IPS-20b (cell line): ENCODE results near the gene PFKP.

ENCODE experiments used
- H3K27ac ChIP-seq: one replicate; pipeline ENCODE4 v1.5.1; 2013; ENCODE audit warnings: low read length
- H3K27me3 ChIP-seq: 2 replicates; pipeline ENCODE4 v1.6.1; 2013; ENCODE audit warnings: mild to moderate bottlenecking, low read length, inconsistent platforms; ENCODE audit not compliant: insufficient read depth
- H3K36me3 ChIP-seq: 2 replicates; pipeline ENCODE4 v1.6.1; 2013; ENCODE audit warnings: low read depth, mild to moderate bottlenecking, inconsistent platforms, low read length, moderate library complexity; ENCODE audit not compliant: insufficient read depth
- H3K4me1 ChIP-seq: 2 replicates; pipeline ENCODE4 v1.6.1; 2013; ENCODE audit warnings: mild to moderate bottlenecking, control low read depth, inconsistent platforms, low read length, moderate library complexity; ENCODE audit not compliant: insufficient read depth
- H3K4me3 ChIP-seq: 2 replicates; pipeline ENCODE4 v1.5.1; 2013; ENCODE audit warnings: mild to moderate bottlenecking, low read length, inconsistent platforms
- H3K9ac ChIP-seq: 2 replicates; pipeline ENCODE4 v1.6.1; 2013; ENCODE audit warnings: low read depth, mild to moderate bottlenecking, inconsistent platforms, low read length, moderate library complexity
- H3K9me3 ChIP-seq: 2 replicates; pipeline ENCODE4 v1.6.1; 2013; ENCODE audit warnings: mild to moderate bottlenecking, low read depth, low read length, inconsistent platforms; ENCODE audit not compliant: insufficient read depth

Gene PFKP

DNA sequence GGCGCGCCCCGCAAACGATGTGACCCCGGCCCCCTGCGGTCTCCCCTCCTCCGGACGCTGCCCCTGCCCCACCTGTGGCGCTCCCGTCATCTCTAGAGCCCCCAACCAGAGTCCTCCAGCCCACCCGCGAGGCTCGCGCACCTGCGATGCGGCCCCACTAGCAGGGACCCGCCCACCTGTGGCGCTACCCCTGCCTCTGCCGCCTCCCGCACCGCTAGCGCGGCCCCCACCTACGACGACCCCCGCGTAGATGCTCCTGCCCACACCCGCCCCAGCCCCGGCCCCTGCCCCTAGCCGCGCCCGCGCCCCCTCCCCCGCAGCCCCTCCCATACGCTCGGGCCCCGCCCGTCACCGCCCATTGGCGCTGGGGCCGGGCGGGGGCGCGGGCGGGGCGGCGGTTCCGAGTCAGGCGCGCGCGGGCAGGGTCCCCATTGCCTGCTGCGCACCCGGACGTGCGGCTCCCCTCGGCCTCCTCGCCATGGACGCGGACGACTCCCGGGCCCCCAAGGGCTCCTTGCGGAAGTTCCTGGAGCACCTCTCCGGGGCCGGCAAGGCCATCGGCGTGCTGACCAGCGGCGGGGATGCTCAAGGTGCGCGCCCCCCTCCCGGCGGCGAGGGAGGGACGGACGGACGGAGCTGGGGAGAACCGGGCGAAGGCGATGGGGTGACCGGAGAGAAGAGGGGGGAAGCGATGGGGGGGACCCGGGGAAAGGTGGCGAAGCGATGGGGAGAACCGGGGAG is at the start of gene PFKP:
Gene PFKP (plus strand): TSS at position 431 of the 741 bp plus-strand sequence. CDS start 48 bp downstream, at position 479.
- Histone ChIP-seq H3K27me3 (peaks cover 33% of the 10 kb centered on the region), H3K36me3 (peaks cover 23% of the 10 kb centered on the region), H3K9ac (peak within 1 kb of the TSS; percentile 76), H3K27ac (no peak within 1 kb of the TSS), H3K9me3 (no peaks in the 10 kb centered on the region), H3K4me3 (peak within 1 kb of the TSS; percentile 84), H3K4me1 (peaks cover 8% of the 10 kb centered on the region)

DNA sequence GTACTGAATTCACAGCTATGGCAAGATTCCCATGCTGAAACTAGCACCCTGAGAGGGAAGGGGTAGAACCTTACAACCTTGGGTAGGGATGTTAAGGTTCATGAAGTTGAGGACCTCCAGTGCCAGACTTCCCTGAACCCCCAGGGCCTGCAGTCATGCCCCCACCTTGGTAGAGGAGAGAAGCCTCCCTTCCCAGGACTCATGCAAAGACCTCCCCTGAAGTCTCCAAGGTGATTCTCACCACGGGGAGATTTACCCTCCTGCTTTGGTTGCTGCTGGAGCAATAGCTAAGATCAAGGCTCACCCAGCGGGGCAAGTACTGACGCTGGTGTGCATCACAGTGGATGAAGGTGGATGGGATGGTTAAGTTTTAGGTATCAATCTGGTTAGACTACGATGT is 49.1 kb upstream of the PFKP start:
- Histone ChIP-seq H3K27ac (no peak overlapping the region), H3K9ac (no peak overlapping the region), H3K9me3 (no peaks in the 10 kb centered on the region), H3K27me3 (no peaks in the 10 kb centered on the region), H3K4me1 (no peaks in the 10 kb centered on the region), H3K36me3 (no peaks in the 10 kb centered on the region), H3K4me3 (no peak overlapping the region)

DNA sequence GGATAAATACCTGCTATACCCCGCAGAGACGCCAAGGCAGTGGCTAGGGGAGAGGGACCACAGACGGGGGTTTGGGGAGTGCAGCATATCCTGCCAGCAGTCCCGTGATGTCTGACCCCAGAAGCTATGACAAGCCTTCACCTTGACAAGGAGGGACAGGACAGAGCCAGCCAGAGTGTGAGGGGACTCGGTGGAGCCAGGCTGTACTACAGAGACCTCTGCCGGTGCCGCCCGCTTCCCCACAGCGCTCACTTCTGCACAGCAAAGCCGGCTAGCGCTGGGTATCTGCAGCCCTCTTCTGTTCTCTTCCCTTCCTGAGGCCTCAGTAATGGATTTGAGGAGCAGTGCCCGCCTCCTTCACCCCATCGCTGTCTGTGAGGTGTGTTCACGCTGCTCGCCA is 47.0 kb upstream of the PFKP start:
- Histone ChIP-seq H3K36me3 (no peaks in the 10 kb centered on the region), H3K9ac (no peak overlapping the region), H3K4me1 (no peaks in the 10 kb centered on the region), H3K27ac (no peak overlapping the region), H3K27me3 (no peaks in the 10 kb centered on the region), H3K4me3 (no peak overlapping the region), H3K9me3 (no peaks in the 10 kb centered on the region)

DNA sequence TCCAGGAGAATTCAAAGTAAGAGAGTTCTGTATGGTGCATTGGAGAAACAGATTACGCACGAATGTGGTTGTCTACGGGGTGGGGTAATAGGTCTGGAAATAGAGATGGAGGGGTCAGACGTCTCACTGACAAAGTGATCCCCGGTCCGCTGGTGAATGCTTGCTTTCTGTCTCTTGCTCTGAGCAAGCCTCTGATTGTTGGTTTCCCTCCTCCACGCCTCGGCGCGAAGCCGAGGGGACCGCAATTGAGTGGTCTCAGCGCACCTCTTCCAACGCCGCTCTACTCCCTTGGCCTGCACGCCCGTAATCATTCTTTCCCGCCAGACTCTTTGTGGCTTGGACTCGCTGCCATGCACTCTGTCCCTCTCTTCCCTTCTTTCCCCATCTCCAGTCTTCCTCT is 46.5 kb upstream of the PFKP start:
- H3K27me3 ChIP-seq: no peaks in the 10 kb centered on the region
- no peaks in the 10 kb centered on the region for H3K9me3 ChIP-seq
- no peak overlapping the region for H3K27ac ChIP-seq
- H3K36me3 ChIP-seq: no peaks in the 10 kb centered on the region
- H3K4me3 ChIP-seq: no peak overlapping the region
- H3K4me1 ChIP-seq: no peaks in the 10 kb centered on the region
- H3K9ac ChIP-seq: no peak overlapping the region

DNA sequence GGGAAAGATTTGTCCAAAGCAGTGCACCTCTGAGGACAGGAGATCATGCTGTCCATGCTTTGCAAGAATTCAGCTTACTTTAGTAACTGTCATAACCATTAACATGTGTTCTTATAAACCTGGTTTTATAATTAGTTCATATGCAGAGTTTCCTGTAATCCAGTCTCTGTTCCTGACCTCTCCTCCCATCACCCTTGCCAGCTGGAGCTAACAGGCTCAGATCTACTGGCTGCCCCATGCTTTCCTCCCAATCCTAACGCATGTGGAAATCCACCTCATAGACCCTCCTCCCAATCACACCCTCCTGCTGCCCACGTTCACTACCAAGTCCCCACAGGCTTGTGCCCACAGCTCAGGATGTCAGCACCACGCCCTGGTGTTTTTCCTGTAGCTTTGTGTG is 45.3 kb upstream of the PFKP start:
- Histone ChIP-seq H3K36me3 (no peaks in the 10 kb centered on the region), H3K4me1 (no peaks in the 10 kb centered on the region), H3K9me3 (no peaks in the 10 kb centered on the region), H3K27me3 (no peaks in the 10 kb centered on the region), H3K9ac (no peak overlapping the region), H3K4me3 (no peak overlapping the region), H3K27ac (no peak overlapping the region)

DNA sequence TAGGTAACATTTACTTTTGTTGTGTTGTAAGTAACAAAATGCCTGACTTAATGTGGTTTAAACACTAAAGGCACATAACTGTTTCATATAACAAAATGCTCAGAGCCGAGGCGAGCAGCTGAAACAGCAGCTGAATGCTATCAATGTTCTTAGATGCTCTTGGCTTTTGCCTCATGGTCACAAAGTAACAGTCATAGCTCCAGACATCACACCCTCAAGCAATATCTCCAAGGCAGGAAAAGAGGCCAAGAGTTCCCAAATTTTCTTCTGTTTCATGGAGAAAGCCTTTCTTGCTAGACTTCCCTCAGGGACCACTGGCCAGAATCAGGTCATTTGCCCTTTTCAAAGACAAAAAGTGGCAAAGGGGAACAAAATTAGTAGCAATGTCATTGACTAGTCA is 43.5 kb upstream of the PFKP start:
- no peaks in the 10 kb centered on the region for H3K4me1 ChIP-seq
- H3K9me3 ChIP-seq: no peaks in the 10 kb centered on the region
- H3K27ac ChIP-seq: no peak overlapping the region
- H3K9ac ChIP-seq: no peak overlapping the region
- H3K36me3 ChIP-seq: no peaks in the 10 kb centered on the region
- H3K4me3 ChIP-seq: no peak overlapping the region
- no peaks in the 10 kb centered on the region for H3K27me3 ChIP-seq

DNA sequence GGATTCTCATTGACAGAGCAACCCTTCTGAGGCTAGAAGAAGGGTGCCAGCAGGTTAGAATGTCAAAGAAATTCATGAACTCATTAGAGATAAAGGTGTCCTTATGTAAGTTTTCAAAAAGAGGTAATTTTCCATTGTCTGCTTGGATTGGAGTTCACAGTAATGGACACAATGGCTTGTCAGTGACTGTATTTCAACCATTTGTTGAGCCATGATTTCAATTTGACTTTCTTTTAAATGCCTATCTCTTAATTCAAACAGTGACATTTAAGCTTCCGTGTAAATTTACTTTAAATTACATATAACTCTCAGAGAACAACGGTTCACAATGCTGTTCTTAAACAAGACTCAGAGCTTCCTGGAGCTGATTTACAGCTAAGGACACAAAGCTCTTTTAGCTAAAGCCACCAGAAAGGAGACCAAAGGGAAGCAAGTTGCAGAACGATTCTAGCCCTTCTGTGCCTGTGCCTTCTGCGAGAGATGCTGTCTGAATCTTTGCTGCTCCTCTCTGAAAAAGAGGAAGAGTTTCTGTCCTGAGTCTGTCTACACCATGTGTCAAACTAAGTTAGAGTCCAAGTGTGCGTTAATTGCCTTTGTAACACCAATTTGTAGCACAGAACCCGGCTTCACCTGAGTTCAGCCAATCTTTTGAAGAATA is 42.2 kb upstream of the PFKP start:
- Histone ChIP-seq H3K4me1 (no peaks in the 10 kb centered on the region), H3K36me3 (no peaks in the 10 kb centered on the region), H3K9ac (no peak overlapping the region), H3K9me3 (no peaks in the 10 kb centered on the region), H3K4me3 (no peak overlapping the region), H3K27ac (no peak overlapping the region), H3K27me3 (no peaks in the 10 kb centered on the region)

DNA sequence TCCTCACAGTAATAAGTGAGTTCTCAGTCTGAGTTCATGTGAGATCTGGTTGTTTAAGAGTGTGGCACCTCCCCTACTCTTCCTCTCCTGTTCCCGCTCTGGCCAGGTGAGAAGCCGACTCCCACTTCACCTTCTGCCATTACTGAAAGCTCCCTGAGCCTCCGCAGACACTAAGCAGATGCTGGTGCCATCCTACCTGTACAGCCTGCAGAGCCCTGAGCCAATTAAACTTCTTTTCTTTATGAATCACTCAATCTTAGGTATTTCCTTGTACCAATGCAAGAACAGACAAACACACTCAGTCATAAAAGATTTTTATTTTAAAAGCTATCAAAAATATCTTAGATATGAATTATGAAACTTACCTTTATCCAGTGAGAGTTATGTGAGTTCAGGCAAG is 39.5 kb upstream of the PFKP start:
- Histone ChIP-seq H3K9me3 (no peaks in the 10 kb centered on the region), H3K4me1 (no peaks in the 10 kb centered on the region), H3K27me3 (no peaks in the 10 kb centered on the region), H3K36me3 (no peaks in the 10 kb centered on the region), H3K27ac (no peak overlapping the region), H3K4me3 (no peak overlapping the region), H3K9ac (no peak overlapping the region)

DNA sequence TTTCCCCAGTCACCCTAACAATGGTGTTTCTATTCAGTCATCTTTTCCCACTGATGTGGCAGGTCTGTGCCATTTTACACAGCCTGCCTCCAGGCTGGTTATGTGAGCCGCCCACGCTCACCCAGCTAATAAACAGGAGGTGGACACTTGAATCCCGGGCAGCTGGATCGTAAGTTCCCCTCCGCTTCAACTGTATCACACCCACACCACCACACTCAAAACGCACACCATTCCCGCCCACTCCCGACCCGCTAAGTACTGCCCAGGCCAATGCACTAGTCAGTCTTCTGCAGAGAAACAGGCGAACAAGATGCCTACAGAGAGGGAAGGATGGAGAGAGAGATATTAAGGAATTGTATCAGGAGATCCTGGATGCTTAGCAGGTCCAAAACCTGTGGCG is 38.9 kb upstream of the PFKP start:
- no peaks in the 10 kb centered on the region for H3K27me3 ChIP-seq
- H3K4me3 ChIP-seq: no peak overlapping the region
- H3K4me1 ChIP-seq: no peaks in the 10 kb centered on the region
- H3K27ac ChIP-seq: no peak overlapping the region
- no peaks in the 10 kb centered on the region for H3K36me3 ChIP-seq
- no peak overlapping the region for H3K9ac ChIP-seq
- no peaks in the 10 kb centered on the region for H3K9me3 ChIP-seq

DNA sequence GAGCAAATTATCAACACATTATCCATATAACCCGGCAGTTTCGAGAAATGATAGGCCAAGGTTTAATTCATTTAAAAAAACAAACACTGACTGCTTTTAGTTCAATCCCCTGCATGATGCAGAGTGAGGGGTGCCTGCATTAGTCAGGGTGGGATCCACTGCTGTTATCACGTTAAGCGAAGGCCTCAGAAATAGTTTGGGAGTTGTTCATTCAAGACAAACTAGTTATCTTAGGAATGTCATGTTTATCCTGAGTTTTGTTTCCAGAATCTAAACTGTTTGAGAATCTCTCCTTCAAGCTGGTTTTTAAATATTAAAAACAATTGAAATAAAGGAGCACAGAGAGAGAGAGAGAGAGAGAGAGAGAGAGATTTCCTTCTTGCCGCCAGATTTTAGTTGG is 36.6 kb upstream of the PFKP start:
- H3K9me3 ChIP-seq: no peaks in the 10 kb centered on the region
- no peak overlapping the region for H3K27ac ChIP-seq
- no peak overlapping the region for H3K9ac ChIP-seq
- no peak overlapping the region for H3K4me3 ChIP-seq
- no peaks in the 10 kb centered on the region for H3K27me3 ChIP-seq
- H3K4me1 ChIP-seq: no peaks in the 10 kb centered on the region
- H3K36me3 ChIP-seq: no peaks in the 10 kb centered on the region

DNA sequence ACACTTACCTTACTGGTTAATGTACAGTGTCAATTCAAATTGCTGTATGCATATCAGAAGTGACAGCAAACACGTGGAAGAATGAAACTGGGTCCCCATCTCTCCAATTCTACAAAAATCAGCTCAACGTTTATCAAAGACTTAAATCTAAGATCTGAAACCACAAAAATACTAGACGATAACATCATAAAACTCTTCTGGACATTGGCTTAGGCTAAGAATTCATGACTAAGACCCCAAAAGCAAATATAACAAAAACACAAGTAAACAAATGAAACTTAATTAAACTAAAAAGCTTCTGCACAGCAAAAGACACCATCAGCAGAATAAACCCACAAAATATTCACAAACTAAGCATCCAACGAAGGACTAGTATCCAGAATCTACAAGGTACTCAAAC is 35.9 kb upstream of the PFKP start:
- Histone ChIP-seq H3K9ac (no peak overlapping the region), H3K9me3 (no peaks in the 10 kb centered on the region), H3K27ac (no peak overlapping the region), H3K27me3 (no peaks in the 10 kb centered on the region), H3K36me3 (no peaks in the 10 kb centered on the region), H3K4me3 (no peak overlapping the region), H3K4me1 (no peaks in the 10 kb centered on the region)

DNA sequence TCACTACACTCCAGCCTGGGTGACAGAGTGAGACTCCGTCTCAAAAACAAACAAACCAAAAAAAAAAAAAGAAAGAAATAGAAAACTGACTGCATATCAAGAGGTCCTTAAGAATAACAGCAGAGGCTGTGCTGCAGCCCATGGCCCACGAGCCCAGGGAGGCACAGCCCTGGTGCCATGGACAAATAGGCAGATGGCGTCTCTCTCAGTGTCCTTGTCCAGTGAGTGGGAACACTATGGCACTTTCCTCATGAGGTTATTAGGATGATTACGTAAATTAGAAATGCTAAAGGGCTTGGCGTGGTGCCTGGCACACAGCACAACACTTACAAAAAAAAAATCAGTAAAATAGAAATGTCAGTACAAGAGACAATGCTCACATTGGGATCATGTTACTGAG is 33.4 kb upstream of the PFKP start:
- Histone ChIP-seq H3K36me3 (no peaks in the 10 kb centered on the region), H3K4me1 (no peaks in the 10 kb centered on the region), H3K27ac (no peak overlapping the region), H3K27me3 (no peaks in the 10 kb centered on the region), H3K4me3 (no peak overlapping the region), H3K9me3 (no peaks in the 10 kb centered on the region), H3K9ac (no peak overlapping the region)
